ENCODE data around the gene SDCBP2.
"Not testable (repeated sequence)": the region's sequence is repeated elsewhere in the genome, so short reads cannot be mapped to it uniquely, and the experiment has no call there.

The SDCBP2 gene

DNA sequence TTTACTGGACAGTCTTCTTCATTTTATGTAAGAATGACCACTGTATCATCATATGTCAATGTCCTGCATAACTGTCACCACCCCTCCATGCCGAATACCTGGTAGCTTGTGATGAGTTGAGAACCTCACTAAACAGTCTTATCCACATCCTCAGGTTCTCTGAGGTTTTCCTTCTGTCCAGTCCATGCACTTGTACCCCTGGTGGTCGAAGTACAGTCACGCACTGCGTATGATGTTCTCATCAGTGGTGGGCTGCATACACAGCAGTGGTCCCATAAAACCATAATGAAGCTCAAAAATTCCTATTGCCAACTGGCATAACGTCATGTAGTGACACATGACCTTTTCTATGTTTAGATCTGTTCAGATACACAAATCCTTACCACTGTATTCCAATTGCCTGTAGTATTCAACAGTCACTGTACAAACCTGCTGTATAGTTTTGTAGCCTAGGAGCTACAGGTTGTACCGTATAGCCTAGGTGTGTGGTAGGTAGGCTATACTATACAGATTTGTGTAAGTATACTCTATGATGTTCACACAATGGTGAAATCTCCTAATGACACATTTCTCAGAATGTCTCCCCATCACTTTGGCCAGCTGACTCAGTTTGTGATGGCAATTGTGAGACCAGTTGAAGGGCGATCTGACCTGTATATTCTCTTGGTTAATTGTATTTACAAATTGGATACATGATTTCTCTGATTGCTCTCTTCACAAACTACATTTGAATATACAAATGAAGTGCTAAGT is 31.3 kb upstream of the SDCBP2 start:
- DNase-seq: no peak

DNA sequence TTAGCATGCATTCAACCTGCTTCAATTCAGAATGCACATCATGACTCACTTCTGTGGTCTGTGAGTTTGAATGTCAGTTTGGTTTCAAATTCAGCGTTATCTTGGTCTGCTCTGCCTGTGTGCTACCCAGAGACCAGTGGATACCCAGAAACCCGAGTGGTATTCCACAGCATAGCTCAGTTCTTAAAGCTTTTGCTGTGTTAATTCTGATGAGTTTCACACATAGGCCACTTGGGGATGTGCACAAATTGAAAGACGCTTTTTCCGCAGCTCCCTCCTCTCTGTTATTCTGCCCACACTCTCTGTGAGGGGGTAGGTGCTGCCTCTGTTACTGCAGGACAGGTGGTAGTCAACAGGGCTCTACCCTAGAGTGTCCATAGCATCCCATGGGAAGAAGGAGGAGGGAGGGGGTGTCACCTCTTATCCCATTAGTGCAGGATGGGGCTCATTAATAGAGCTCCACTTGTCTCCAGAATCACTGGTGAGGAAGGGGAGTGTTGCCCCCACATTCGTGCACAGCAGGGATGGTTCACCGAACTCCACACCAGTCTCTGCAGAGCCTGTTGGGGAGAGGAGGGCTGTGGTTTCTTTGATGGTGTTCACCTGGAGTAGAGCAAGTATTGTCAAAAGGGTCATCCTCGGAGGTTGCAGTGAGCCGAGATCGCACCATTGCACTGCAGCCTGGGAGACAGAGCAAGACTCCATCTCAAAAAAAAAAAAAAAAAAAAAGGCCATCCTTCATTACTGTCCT is 29.2 kb upstream of the SDCBP2 start:
- DNase-seq: no peak

DNA sequence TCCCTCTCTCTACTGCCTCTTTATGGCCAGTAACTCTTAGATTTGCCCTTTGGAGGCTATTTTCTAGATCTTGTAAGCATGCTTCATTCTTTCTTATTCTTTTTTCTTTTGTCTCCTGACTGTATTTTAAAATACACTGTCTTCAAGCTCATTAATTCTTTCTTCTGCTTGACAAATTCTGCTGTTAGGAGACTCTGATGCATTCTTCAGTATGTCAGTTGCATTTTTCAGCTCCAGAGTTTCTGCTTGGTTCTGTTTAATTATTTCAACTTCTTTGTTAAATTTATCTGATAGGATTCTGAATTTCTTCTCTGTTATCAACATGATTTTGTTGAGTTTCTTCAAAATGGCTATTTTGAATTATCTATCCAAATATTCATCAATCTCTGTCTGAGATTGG is 25.0 kb upstream of the SDCBP2 start:
- DNase-seq: no peak

DNA sequence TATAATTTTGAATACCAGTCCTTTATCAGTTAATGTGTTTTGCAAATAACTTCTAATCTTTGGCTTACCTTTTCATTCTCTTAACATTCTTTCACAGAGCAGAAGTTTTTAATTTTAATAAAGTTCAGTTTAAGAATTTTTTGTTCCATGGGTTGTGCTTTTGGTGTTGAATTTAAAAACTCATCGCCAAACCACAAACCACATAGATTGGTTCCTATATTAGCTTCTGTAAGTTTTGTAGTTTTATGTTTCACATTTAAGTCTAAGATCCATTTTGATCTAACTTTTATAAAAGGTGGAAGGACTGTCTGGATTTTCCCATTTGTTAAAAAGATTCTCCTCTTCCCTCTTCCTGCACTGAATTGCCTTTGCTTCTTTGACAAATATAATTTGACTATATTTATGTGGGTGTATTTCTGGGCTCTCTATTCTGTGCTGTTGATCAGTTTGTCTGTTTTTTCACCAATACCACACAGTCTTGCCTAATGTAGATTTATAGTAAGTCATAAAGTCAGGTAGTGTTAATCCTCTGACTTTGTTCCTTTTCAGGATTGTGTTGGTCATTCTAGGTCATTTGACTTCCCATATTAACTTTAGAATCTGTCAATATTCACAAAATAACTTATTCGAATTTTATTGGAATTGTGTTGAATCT is 17.5 kb upstream of the SDCBP2 start:
- DNase-seq: no peak

DNA sequence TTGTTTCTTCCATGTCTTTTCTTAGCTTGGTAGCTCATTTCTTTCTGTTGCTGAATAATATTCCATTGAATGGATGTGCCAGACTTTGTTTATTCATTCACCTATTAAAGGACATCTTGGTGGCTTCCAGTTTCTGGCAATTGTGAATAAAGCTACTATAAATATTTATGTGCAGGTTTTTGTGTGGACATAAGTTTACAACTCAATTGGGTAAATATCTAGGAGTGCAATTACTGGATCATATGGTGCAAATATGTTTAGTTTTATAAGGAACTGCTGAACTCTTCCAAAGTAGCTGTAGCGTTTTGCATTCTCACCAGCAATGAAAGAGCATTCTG is 16.8 kb upstream of the SDCBP2 start:
- no peak for DNase-seq

DNA sequence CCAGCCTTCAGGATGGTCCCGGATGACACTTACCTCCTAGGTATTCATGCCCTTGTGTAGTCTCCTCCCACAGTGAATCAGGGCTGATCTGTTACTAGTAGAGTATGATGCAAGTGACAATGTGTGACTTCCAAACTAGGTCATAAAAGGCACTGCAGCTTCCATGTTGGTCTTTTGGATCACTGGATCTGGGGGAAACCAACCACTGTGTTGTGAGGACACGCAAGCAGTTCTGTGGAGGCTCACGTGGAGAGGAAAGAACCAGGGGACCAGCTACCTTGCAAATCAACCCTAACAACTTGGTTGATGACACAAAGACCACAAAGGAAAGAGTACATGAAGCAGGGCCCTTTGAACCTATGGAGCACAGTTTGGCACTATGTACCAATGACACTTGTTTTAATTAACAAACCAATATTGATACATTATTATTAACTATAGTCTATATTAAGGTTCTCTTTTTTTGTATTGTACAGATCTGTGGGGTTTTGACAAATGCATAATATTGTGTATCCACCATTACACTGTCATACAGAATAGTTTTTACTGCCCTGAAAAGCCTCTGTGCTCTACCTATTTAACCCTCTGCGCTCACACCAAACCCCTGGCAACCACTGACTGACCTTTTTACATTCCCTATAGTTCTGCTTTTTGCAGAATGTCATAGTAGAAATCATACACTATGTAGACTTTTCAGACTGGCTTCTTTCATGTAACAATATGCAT is 16.3 kb upstream of the SDCBP2 start:
- no peak for DNase-seq

DNA sequence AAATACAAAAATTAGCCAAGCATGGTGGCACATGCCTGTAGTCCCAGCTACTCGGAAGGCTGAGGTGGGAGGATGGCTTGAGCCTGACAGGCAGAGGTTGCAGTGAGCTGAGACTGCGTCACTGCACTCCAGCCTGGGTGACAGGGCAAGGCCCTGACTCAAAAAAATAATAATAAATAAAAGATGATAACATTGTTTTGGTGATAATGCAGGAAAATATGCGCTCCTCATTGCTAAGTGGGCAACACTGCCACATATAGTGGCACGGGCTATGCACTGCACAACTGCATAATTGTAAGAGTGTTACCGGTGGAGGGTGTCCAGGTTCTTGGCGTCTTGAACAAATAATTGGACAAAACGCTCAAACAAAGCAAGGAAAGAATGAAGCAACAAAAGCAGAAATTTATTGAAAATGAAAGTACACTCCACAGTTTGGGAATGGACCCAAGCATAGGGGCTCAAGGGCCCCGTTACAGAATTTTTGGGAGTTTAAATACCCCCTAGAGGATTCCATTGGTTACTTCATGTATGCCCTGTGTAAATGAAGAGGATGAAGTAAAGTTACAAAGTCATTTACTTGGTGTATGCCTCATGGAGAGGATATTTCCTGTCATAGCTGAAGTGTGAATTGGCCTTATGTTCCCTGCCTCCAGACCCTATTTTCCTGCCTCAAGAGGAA is 14.6 kb upstream of the SDCBP2 start:
- DNase-seq: not testable (repeated sequence)

DNA sequence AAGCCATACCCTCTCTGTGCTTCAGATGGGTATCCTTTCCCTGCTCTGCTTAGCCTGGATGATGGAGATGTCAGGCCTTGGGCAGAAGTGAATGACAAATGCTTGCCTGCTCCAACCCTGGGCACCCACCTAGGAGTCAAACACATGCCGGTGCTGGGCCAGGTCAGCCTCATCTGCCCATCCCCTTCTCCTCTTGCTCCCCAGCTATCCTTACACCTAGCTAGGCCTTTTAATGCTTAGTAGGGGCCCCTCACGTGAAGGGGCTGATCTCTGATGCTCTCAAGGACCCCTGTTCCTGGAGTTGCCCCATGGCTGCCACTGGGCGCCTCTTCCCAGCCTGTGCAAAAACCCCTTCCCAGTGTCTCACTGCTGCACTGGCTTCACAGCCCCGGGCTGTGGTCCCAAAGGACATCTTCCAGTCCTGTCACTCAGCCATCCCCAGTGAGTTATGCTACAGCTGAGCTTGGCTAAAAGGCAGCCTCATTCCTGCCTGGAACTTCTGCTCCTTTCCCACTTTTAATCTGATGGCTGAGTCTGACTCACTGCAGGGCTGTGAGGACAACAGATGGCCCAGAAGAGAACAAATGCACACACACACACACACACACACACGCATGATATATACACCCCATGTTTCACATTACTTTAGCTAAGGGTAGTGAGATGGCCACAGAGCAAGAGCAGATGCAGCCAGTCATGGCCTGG is 12.8 kb upstream of the SDCBP2 start:
- no peak for DNase-seq

DNA sequence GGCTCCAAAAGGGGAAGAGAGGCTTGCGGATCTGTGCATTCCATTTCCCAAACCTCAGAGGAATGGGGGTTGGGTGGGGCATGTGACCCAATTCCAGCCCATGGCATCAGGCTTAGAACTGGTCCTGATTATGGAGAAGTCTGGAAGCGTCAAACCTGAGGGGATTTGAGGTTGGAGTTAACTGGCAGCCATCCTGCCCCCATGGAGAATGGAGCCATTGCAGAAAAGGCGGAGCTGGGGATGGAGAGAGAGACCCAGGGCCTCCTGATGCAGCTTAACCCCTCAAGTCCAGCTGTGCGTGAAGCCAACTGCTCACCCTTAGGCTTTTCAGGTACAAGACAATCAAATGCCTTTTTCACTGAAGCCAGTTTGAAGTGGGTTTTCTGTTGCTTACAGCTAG is 9.9 kb upstream of the SDCBP2 start:
- no peak for DNase-seq

DNA sequence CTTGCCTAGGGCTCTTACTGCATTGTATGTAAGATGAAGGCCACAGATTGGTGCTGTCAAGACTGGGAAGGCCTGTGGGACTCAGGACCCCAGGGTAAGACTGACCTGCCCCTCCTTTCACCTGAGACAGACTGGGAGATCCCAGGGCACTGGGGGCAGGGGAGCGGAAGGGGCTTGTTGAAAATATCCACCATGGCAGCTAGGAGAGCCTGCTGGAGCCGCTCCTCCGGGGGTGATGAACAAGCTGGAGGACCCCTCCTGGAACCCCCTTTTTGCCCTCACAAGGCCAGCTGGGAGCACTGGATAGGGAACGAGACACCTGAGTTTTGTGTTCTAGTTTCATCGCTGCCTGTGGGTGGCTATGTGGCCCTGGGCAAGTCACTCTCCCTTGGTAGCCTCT is 9.2 kb upstream of the SDCBP2 start:
- DNase-seq: no peak

DNA sequence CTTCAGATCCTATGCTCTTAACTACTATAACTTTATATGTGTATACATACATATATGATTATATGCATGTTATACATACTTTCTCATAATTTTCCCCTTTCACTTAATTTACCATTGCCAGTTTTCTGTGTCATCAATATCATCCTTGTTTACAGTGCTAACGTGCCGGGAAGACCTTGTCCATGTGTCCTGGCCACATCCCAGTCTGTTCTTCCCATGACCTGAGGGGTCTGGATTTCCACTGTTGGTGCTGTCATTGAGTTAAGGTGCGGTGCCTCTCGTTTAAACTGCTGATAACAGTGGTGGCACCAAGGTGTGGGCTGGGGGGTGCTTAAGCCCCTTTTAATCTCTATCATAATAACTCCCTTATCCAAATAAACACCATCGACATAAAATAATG is 8.5 kb upstream of the SDCBP2 start:
- DNase-seq: no peak

DNA sequence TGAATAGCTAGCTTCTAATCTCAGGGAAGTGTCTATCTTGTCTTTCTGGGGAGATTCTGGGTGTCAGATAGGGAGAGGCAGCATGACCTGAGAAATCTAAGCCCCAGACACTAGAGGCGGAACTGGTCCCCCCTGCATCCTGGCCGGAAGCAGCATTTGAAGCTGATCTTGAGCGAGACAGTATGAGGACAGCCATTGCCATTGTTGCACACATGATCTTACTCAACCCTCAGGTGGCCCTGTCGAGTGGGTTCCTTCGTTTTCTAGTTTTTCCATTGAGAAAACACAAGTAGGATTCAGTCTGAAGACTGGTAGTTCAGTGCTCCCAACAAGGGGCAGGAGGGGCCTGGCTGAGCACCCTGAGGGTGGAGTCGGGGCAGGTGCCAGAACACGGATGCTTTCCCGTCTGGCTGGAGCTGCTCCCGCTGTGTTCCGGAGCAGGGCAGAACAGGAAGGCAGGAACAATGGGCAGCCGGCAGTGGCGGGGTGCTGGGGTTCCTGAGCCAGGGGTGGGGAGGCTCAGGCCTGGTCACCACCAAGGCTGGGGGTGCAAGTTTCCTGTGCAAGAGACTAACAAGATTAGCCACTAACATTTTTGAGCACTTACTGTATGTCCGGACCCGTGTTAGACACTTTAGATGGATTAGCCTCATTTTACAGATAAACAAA is 7.9 kb upstream of the SDCBP2 start:
- DNase-seq: no peak

DNA sequence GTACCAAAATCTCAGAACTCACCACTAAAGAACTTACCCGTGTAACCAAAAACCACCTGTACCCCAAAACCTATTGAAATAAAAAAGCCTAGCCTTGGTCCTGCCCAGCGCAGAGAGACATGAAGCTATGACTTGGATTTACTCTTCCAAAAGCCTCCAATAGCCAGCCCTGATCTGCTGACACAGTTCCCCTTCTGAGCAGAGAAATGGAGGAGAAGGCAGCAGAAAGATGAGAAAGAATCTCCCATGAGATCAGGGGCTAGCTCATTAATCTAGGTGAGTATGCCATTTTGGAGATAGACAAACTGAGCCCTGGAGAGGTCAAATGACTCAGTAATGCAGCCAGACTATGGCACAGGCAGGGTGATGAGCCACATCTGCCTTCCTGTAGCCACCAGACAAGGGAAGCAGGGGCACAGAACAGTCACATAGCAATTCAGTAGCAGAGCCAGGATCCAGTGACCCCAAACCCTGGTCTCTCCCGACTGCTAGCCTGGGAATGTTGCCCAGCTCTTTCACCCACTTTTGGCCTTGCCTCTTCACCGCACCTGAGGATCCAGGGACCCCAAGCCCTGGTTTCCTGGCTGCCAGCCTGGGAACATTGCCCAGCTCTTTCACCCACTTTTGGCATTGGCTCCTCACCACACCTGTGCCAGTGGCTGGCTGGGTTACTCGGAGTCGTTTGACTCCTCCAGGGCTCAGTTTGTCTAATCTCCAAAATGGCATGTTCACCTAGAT is 7.2 kb upstream of the SDCBP2 start:
- no peak for DNase-seq

DNA sequence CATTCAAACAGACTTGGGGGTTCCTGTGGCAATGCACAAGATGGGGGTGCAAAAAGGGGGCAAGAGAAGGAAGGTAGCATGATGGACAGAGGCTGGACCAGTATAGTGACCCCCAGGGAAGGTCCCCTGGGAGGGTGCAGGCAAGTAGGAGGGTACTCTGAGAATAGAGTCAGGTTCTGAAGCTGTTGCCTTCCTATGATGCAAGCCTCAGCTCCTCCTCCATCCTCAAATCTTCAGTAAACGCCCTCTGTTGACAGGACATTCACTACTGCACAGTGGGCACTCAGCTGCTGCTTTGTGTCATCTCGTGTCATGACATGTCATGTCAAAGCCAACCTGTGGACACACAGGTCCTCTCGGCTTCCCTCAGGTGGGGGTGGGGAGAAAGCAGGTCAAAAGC is 5.8 kb upstream of the SDCBP2 start:
- DNase-seq: no peak

DNA sequence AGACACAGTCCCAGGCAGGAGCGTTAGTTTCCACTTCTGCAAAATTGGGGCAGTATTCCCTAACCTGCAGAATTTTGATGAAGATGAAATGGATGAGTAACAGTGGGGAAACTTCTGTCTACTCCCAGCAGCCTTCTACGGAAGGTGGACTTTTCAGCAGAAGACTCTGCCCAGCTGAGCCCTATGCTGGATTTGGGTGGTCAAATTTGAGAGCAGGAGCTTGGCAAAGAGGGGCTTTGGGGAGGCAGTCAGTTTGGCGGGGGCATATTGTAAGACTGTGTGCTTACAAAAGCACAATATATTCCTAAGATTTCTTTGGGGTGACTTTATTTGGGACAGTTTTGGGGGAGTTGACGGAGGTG is 5.4 kb upstream of the SDCBP2 start:
- no peak for DNase-seq

DNA sequence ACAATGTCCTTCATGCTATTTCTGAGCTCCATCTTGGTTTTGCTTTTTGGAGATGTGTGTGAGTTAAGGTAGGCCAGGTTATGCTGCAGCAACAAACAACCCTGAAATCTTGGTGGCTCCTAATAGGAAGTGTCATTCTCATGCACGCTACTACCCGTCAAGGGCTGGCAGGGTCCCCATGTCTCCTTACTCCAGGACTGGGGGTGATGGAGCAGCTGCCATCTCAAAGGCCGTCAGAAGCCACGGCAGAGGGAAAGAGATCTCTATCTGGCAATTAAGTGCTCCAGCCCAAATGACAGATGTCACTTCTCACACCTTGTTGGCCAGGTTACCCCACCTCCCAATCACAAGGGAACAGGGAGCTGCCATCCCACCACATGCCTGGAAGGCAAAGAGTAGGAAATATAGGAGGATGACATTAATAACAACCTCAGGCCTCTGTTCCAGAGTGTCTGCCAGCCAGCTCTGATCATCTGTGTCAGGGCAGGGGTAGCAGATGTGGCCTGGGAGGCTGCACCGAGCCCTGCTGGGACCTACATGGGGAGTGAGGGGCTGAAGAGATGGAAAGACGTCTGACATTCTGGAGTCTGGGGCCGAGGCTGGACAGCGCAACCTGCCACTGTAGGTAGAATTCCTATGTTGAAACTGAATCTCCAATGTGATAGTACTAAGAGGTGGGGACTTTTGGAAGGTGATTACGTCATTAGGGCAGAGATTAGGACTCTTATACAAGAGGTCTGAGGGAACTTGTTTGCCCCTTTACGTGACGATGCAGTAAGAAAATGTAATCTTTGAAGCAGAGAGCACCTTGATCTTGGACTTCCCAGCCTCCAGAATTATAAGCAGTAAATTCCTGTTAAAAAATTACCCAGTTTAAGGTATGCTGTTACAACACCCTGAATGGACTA is 4.8 kb upstream of the SDCBP2 start:
- no peak for DNase-seq

DNA sequence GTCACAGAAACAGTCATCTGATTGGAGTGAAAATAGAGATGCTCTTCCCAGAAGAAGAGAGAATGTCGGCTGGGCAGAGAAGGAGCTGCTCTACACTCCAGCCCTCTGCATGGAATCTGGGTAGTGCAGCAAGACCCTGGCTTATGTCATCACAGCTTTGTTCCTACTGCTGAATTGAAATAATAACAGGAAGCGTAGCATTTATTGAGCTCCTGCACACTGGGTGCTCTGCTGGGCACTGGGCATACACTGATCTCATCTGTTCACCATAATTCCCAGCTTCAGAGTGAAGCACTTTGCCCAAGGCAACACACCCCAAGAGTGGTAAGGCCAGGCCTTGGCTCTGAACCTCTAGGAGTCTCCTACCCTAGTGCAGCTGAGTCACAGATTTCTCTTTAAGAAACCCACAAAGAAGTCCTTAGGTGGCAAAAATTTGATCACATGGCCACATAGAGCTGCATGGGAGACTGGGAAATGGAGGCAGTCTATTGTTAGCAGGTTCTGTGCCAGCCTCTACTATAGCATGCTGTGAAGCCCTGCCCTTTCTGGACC is 3.9 kb upstream of the SDCBP2 start:
- DNase-seq: no peak

DNA sequence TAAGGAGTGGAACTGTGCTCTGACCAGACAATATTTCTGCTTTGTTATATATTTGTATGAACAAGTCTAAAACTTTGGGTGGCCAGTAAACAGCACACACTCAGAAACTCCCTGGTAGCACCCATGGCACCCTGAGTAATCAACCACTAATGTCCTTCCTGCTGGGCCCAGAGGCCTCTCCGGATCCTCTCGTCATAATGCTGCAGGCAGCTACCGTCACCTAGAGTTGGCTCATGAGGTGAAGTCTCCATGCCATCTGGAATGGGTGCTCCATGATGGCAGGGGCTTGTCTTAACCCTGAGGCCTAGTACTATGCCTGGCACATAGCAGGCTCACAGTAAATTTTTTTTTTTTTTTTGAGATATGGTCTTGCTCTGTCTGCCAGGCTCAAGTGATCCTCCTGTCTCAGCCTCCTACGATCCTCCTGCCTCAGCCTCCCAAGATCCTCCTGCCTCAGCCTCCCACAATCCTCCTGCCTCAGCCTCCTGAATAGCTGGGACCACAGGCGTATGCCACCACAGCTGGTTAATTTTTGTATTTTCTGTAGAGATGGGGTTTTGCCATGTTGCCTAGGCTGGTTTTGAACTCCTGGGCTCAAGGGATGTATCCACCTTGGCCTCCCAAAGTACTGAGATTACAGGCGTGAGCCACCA is 3.0 kb upstream of the SDCBP2 start:
- DNase-seq: no peak

DNA sequence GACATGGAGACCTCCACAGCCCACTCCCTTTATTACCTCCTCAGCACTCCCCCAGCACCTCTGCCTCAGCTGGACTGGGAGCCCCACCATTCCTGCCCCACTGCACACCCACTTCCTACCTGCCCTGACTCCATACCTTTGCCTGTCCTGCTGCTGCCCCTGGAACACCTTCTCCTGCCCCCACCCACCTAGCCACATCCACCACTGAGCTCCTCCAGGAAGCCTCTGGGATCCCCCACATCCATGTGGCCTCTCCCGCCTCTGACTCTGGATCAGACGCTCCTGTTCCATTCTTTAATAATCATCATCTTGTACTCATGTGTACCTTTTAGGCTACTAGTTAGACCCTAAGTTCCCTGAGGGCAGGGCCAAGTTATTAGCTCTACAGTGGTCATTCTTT is 2.2 kb upstream of the SDCBP2 start:
- DNase-seq: no peak

Data from right kidney (tissue), 1 donor.